Measurements from ENCODE around the gene FBP2. TPM values are rescaled to one million over a fixed set of nuclear protein-coding genes. Genes with fewer than 3 reads are reported as not detected.

Gene FBP2
- total and polyA plus RNA-seq, 2 experiments from 2014 or later, result 0.20 to 0.30 TPM

- no peak for DNase-seq (ENCODE audit: low spot score)
- Histone ChIP-seq H3K9me2 (replicated peaks; ENCODE audit: insufficient read depth) (no peaks in the 10 kb centered on the region), H3K79me2 (peaks cover 81% of the 10 kb centered on the region), H3K27ac (peak overlapping the region; percentile 58), H3K36me3 (replicated peaks; ENCODE audit: insufficient read depth, low read depth) (no peaks in the 10 kb centered on the region), H2AFZ (no peak overlapping the region), H3K4me2 (peak overlapping the region; percentile 56), H4K20me1 (ENCODE audit: insufficient read depth, poor library complexity, severe bottlenecking) (no peaks in the 10 kb centered on the region), H3K4me1 (ENCODE audit: insufficient read depth) (peaks cover 7% of the 10 kb centered on the region), H3K27me3 (no peaks in the 10 kb centered on the region), H3K9me3 (ENCODE audit: low read depth) (no peaks in the 10 kb centered on the region), H3K4me3 (no peak overlapping the region)
- 87% methylated on average over 10 of the region's 10 CpGs for WGBS (ENCODE audit: low lambda C conversion rate, missing lambda C conversion rate)
- TF ChIP-seq EZH2 (IDR thresholded peaks at IDR 0.05; ENCODE audit: borderline replicate concordance) (no peak), CTCF (IDR thresholded peaks at IDR 0.05; ENCODE audit: poor library complexity) (no peak), EZH2phosphoT487 (IDR thresholded peaks at IDR 0.05; ENCODE audit: low read depth, severe bottlenecking, unreplicated experiment) (no peak)
Measured at GRCh38 chr9:94533601-94534000, 60.0 kb downstream of the FBP2 start.

GRCh38 chr9:94533155-94533554, 60.5 kb downstream of the FBP2 start:
- Histone ChIP-seq H3K79me2 (peaks cover 83% of the 10 kb centered on the region), H3K4me1 (ENCODE audit: insufficient read depth) (peaks cover 7% of the 10 kb centered on the region), H3K27me3 (no peaks in the 10 kb centered on the region), H3K9me3 (ENCODE audit: low read depth) (no peaks in the 10 kb centered on the region), H4K20me1 (ENCODE audit: insufficient read depth, poor library complexity, severe bottlenecking) (no peaks in the 10 kb centered on the region), H3K36me3 (replicated peaks; ENCODE audit: insufficient read depth, low read depth) (no peaks in the 10 kb centered on the region), H3K4me3 (no peak overlapping the region), H3K27ac (peak overlapping the region; percentile 58), H3K9me2 (replicated peaks; ENCODE audit: insufficient read depth) (no peaks in the 10 kb centered on the region), H2AFZ (no peak overlapping the region), H3K4me2 (peak overlapping the region; percentile 56)
- WGBS (ENCODE audit: low lambda C conversion rate, missing lambda C conversion rate), result 60% methylated on average over 1 of the region's 1 CpG
- peak; percentile 49 for DNase-seq (ENCODE audit: low spot score)
- TF ChIP-seq CTCF (IDR thresholded peaks at IDR 0.05; ENCODE audit: poor library complexity), result no peak
- no peak for TF ChIP-seq EZH2 (IDR thresholded peaks at IDR 0.05; ENCODE audit: borderline replicate concordance)
- TF ChIP-seq EZH2phosphoT487 (IDR thresholded peaks at IDR 0.05; ENCODE audit: low read depth, severe bottlenecking, unreplicated experiment), result no peak

GRCh38 chr9:94528886-94529285, 64.7 kb downstream of the FBP2 start:
- no peaks in the 10 kb centered on the region for H3K36me3 ChIP-seq (replicated peaks; ENCODE audit: insufficient read depth, low read depth)
- DNase-seq (ENCODE audit: low spot score), result no peak
- no peaks in the 10 kb centered on the region for H4K20me1 ChIP-seq (ENCODE audit: insufficient read depth, poor library complexity, severe bottlenecking)
- no peak overlapping the region for H2AFZ ChIP-seq
- no peaks in the 10 kb centered on the region for H3K27me3 ChIP-seq
- no peaks in the 10 kb centered on the region for H3K9me2 ChIP-seq (replicated peaks; ENCODE audit: insufficient read depth)
- no peaks in the 10 kb centered on the region for H3K9me3 ChIP-seq (ENCODE audit: low read depth)
- H3K4me3 ChIP-seq, result no peak overlapping the region
- H3K4me1 ChIP-seq (ENCODE audit: insufficient read depth), result no peaks in the 10 kb centered on the region
- H3K27ac ChIP-seq, result no peak overlapping the region
- TF ChIP-seq CTCF (IDR thresholded peaks at IDR 0.05; ENCODE audit: poor library complexity) (no peak), EZH2 (IDR thresholded peaks at IDR 0.05; ENCODE audit: borderline replicate concordance) (no peak), EZH2phosphoT487 (IDR thresholded peaks at IDR 0.05; ENCODE audit: low read depth, severe bottlenecking, unreplicated experiment) (no peak)
- 91% methylated on average over 4 of the region's 4 CpGs for whole genome bisulfite sequencing (ENCODE audit: low lambda C conversion rate, missing lambda C conversion rate)
- no peak overlapping the region for H3K4me2 ChIP-seq
- peaks cover 59% of the 10 kb centered on the region for H3K79me2 ChIP-seq

GRCh38 chr9:94526951-94527350, 66.7 kb downstream of the FBP2 start:
- Histone ChIP-seq H4K20me1 (ENCODE audit: insufficient read depth, poor library complexity, severe bottlenecking) (no peaks in the 10 kb centered on the region), H3K79me2 (peaks cover 49% of the 10 kb centered on the region), H2AFZ (no peak overlapping the region), H3K9me2 (replicated peaks; ENCODE audit: insufficient read depth) (no peaks in the 10 kb centered on the region), H3K27me3 (no peaks in the 10 kb centered on the region), H3K4me2 (no peak overlapping the region), H3K4me3 (no peak overlapping the region), H3K4me1 (ENCODE audit: insufficient read depth) (no peaks in the 10 kb centered on the region), H3K36me3 (replicated peaks; ENCODE audit: insufficient read depth, low read depth) (no peaks in the 10 kb centered on the region), H3K9me3 (ENCODE audit: low read depth) (no peaks in the 10 kb centered on the region), H3K27ac (no peak overlapping the region)
- TF ChIP-seq EZH2phosphoT487 (IDR thresholded peaks at IDR 0.05; ENCODE audit: low read depth, severe bottlenecking, unreplicated experiment) (no peak), CTCF (IDR thresholded peaks at IDR 0.05; ENCODE audit: poor library complexity) (no peak), EZH2 (IDR thresholded peaks at IDR 0.05; ENCODE audit: borderline replicate concordance) (no peak)
- no peak for DNase-seq (ENCODE audit: low spot score)
- WGBS (ENCODE audit: low lambda C conversion rate, missing lambda C conversion rate), result 93% methylated on average over 1 of the region's 1 CpG

Measured in hepatocyte (in vitro differentiated cells).